Left lung (tissue), 10 donors: ENCODE results near the gene ENAM. TPM values are rescaled to one million over a fixed set of nuclear protein-coding genes. Genes with fewer than 3 reads are reported as not detected.

Experiments
- ATAC-seq: fragments of 200-7000 bp; cut with Tn5 transposase; one replicate; pipeline ENCODE4 v1.9.1; 2020; ENCODE audit warnings: moderate library complexity
- DNase-seq, 4 donors: peaks; one replicate each; pipeline ENCODE4 v3.0.0-alpha.2; 2013 to 2020
- H3K27ac ChIP-seq, 2 donors: fragments of 200-600 bp; sonication (generic) in 1 of 2; one replicate each; pipeline versions ENCODE4 v1.5.0 to v1.8.0; 2020 to 2021
- H3K27me3 ChIP-seq, 2 donors: fragments of 200-600 bp; sonication (generic) in 1 of 2; one replicate each; pipeline versions ENCODE4 v1.5.0 to v1.8.0; 2020 to 2021
- H3K36me3 ChIP-seq, 2 donors: fragments of 200-600 bp; sonication (generic) in 1 of 2; one replicate each; pipeline versions ENCODE4 v1.5.0 to v1.8.0; 2020 to 2021
- H3K4me1 ChIP-seq, 2 donors: fragments of 200-600 bp; one replicate each; pipeline ENCODE4 v1.8.0; 2021
- H3K4me3 ChIP-seq, 2 donors: fragments of 200-600 bp; sonication (generic) in 1 of 2; one replicate each; pipeline versions ENCODE4 v1.5.0 to v1.8.0; 2020 to 2021; ENCODE audit warnings: mild to moderate bottlenecking in 1 of 2
- H3K9me3 ChIP-seq, 2 donors: fragments of 200-600 bp; sonication (generic) in 1 of 2; one replicate each; pipeline versions ENCODE4 v1.5.0 to v1.8.0; 2020 to 2021
- intact Hi-C, 2 donors: fragments of 100-400 bp; cut with DNase I; formaldehyde crosslinking; loops; one replicate each; pipeline versions ENCODE4 v1.11.2 to v1.14.2; 2022
- polyA plus RNA-seq, 6 donors: library from polyadenylated mRNA; unstranded; fragments of 120-200 nt; gene quantifications; one replicate each; pipeline ENCODE4 v1.2.1, GENCODE V29; 2013; ENCODE audit not compliant: insufficient read length in 6 of 6
- total RNA-seq, 2 donors: library from RNA; stranded (reverse); fragmentation: NEBNext Ultra II Directional; extraction: Animal tissue kit (Norgen Biotek cat#: 25700); gene quantifications; one replicate each; pipeline ENCODE4 v1.2.1, GENCODE V29; 2021
- TF ChIP-seq, protein P1 (sequence below), 2 donors: fragments of 200-600 bp; sonication (generic) in 1 of 2; IDR thresholded peaks; one replicate each; pipeline versions ENCODE4 v1.5.0 to v1.8.0; 2021; ENCODE audit warnings: antibody characterized with exemption in 2 of 2
- donor health status: DM: no; HTN: yes; CAD: no.
- donor health status: DM: no; HTN: no; CAD: no.

Gene ENAM
- total and polyA plus RNA-seq, 8 donors = 0.14 to 0.84 (median 0.42) TPM

DNA sequence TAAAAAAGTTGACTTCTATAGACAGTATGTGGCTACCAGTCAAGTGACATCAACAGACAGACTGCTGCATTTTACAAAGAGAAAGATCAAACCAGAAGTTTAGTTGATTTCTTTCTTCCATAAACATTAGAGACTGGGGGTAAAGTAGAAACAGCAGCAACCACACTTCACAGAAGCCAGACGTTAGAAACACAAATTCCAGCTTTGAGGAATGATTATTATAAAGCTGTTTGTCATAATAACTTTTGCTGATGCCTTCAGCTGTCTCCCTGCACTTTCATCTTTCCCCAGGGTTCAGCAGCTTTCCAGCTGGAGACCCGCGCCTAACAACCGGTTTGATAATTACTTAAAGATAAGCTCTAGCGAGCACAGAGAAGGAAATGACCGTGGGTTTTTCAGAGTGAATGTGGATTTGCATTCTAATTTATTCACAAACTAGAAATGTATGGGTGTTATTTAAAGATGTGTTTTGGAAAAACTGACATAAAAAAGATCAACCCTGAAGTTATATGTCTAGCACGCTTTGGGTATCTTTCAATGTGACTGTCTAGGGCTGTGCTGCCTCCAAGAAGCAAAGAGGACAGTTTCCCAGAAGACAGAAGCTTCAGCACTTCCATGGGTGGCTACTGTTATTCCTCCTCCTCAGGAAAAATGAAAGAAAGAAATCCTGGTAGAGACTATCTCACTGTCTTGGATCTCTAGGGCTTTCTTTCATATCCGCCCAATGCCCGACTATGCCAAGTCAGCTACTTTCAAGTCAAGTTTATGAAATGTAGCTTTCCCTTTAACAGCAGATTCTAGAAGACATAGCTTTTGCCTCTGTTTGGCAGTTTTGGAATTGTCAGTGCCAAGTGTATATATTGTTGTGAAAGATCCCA is 15.0 kb upstream of the ENAM start:
- Histone ChIP-seq H3K4me1 (no peaks in the 10 kb centered on the region), H3K27me3 (no peaks in the 10 kb centered on the region), H3K9me3 (no peaks in the 10 kb centered on the region), H3K4me3 (no peak overlapping the region), H3K27ac (no peak overlapping the region), H3K36me3 (no peaks in the 10 kb centered on the region)
- TF ChIP-seq, protein P1, sequence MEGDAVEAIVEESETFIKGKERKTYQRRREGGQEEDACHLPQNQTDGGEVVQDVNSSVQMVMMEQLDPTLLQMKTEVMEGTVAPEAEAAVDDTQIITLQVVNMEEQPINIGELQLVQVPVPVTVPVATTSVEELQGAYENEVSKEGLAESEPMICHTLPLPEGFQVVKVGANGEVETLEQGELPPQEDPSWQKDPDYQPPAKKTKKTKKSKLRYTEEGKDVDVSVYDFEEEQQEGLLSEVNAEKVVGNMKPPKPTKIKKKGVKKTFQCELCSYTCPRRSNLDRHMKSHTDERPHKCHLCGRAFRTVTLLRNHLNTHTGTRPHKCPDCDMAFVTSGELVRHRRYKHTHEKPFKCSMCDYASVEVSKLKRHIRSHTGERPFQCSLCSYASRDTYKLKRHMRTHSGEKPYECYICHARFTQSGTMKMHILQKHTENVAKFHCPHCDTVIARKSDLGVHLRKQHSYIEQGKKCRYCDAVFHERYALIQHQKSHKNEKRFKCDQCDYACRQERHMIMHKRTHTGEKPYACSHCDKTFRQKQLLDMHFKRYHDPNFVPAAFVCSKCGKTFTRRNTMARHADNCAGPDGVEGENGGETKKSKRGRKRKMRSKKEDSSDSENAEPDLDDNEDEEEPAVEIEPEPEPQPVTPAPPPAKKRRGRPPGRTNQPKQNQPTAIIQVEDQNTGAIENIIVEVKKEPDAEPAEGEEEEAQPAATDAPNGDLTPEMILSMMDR (IDR thresholded peaks at IDR 0.05) = no peak
- intact Hi-C loops = no loop called here
- peak; percentile 45 for ATAC-seq
- peak in 2 of 4 donors; percentile 60 to 62 for DNase-seq

DNA sequence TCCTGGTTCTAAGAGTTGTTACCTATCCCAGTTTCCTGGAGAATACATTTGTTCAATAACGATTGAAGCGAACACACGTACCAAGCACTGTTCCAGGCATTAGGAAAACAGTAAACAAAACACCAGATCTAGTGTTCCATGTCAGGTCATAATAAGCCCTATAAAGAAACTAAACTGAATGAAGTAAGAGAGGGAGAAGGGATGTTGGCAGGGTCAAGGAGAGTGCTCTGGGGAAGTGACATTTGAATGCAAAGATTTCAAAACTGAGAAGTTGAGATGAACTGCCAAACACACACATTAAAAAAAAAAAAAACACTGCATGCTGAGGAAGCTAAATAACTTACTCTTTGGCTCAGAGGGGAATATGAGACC is 14.4 kb upstream of the ENAM start:
- ATAC-seq (peak; percentile 34), DNase-seq (peak in 1 of 4 donors; percentile 53)
- no peaks in the 10 kb centered on the region for H3K36me3 ChIP-seq
- intact Hi-C loops = no loop called here
- H3K9me3 ChIP-seq = no peaks in the 10 kb centered on the region
- no peak overlapping the region for H3K4me3 ChIP-seq
- no peaks in the 10 kb centered on the region for H3K4me1 ChIP-seq
- no peak overlapping the region for H3K27ac ChIP-seq
- H3K27me3 ChIP-seq = no peaks in the 10 kb centered on the region
- TF ChIP-seq, protein P1 (IDR thresholded peaks at IDR 0.05) = no peak

DNA sequence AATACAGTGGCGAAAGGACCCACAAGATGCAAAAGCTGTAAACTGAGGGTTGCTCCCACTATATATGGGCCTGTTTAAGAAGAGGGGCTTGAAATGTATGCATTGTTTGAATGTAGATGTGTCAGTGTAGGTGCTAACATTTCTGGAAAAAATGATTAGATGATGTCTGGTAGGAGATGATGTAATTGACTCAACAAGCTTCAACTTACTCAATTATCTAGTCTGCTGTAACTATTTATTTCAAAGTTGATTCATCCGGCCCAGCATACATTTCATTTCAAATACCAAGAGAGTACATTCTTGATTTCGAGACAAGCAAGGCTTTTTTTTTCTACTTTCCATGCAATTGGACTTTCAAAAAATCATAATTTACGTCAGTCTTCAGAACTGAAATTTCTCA is 9.3 kb upstream of the ENAM start:
- DNase-seq (no peak), ATAC-seq (no peak)
- Histone ChIP-seq H3K9me3 (no peaks in the 10 kb centered on the region), H3K4me3 (no peak overlapping the region), H3K27me3 (no peaks in the 10 kb centered on the region), H3K27ac (no peak overlapping the region), H3K4me1 (no peaks in the 10 kb centered on the region), H3K36me3 (no peaks in the 10 kb centered on the region)
- intact Hi-C loops = no loop called here
- TF ChIP-seq, protein P1 (IDR thresholded peaks at IDR 0.05) = no peak

DNA sequence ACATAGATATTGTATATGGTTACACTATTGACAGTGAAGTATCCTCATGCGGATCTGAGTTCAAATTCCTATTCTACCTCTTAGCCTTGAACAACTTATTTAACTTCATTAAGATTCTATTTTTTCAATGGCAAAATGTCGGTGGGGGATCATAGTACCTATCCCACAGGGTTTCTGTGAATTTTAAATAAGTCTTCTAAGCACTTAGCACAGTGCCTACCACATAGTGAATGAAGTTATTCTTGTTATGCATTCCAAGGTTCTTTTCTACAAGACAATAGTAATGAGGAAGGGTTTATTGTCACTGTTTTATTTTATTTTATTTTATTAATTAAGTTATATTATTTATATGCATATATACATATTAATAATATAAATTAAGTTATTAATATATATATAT is 8.8 kb upstream of the ENAM start:
- H3K27ac ChIP-seq = no peak overlapping the region
- no peak for DNase-seq
- H3K27me3 ChIP-seq = no peaks in the 10 kb centered on the region
- H3K9me3 ChIP-seq = no peaks in the 10 kb centered on the region
- no peaks in the 10 kb centered on the region for H3K4me1 ChIP-seq
- TF ChIP-seq, protein P1 (IDR thresholded peaks at IDR 0.05) = no peak
- no peak overlapping the region for H3K4me3 ChIP-seq
- no peaks in the 10 kb centered on the region for H3K36me3 ChIP-seq
- ATAC-seq = no peak
- intact Hi-C loops = no loop called here

DNA sequence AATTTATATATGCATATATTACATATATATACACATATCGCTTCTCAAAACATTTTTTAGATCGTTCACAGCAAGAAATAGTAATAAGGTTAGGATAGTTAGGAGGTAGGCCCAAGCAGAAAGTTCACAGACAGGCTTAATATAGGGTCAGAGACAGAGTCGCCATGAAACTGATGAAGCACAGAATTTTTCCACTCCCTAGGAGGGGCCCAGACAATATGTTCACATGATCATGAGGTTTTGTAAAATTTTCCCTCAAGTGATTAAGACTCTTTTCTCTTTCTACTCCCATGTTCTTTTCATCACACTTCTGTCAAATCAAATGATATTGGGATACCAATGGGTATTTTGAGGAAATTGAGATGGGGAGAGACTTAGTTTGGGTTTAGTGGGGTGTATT is 5.2 kb upstream of the ENAM start:
- no peaks in the 10 kb centered on the region for H3K36me3 ChIP-seq
- H3K4me3 ChIP-seq = no peak overlapping the region
- no peaks in the 10 kb centered on the region for H3K9me3 ChIP-seq
- no peak overlapping the region for H3K27ac ChIP-seq
- DNase-seq = no peak
- TF ChIP-seq, protein P1 (IDR thresholded peaks at IDR 0.05) = no peak
- H3K27me3 ChIP-seq = no peaks in the 10 kb centered on the region
- ATAC-seq = no peak
- intact Hi-C loops = no loop called here
- H3K4me1 ChIP-seq = no peaks in the 10 kb centered on the region
